ENCODE data around the gene ERCC6.
A peak's percentile ranks its signal among the peaks of the same experiment; 100 is the strongest.

Gene ERCC6

GRCh38 chr10:49519717-49520116, 19.2 kb downstream of the ERCC6 start:
- H3K9me3 ChIP-seq (ENCODE audit: insufficient read depth, low read depth, low read length), result no peaks in the 10 kb centered on the region
- H2AFZ ChIP-seq (ENCODE audit: low read length), result no peak overlapping the region
- TF ChIP-seq CTCF (conservative IDR thresholded peaks at IDR 0.05; ENCODE audit: low read length), result no peak
- H3F3A ChIP-seq (ENCODE audit: low read depth), result no peaks in the 10 kb centered on the region
- no peak overlapping the region for H3K4me2 ChIP-seq (ENCODE audit: low read depth, low read length, poor library complexity, severe bottlenecking)
- H3K9me2 ChIP-seq (replicated peaks; ENCODE audit: low read depth, low read length), result no peaks in the 10 kb centered on the region
- peaks cover 10% of the 10 kb centered on the region for H4K20me1 ChIP-seq (ENCODE audit: insufficient read depth, low read length, poor library complexity, severe bottlenecking)
- no peaks in the 10 kb centered on the region for H3K79me2 ChIP-seq (ENCODE audit: insufficient read depth, low read length)
- H3K36me3 ChIP-seq (ENCODE audit: insufficient read depth, low read length), result peaks cover 12% of the 10 kb centered on the region; the same call in 1 of the 2 replicates
- H3K27me3 ChIP-seq (ENCODE audit: insufficient read depth, low read length, poor library complexity, severe bottlenecking), result no peaks in the 10 kb centered on the region
- no peak overlapping the region for H3K9ac ChIP-seq (ENCODE audit: low read depth, low read length, poor library complexity, severe bottlenecking)
- H3K4me3 ChIP-seq (ENCODE audit: low read length, poor library complexity, severe bottlenecking), result no peak overlapping the region
- no peaks in the 10 kb centered on the region for H3K4me1 ChIP-seq (ENCODE audit: insufficient read depth, low read length, poor library complexity, severe bottlenecking)

DNA sequence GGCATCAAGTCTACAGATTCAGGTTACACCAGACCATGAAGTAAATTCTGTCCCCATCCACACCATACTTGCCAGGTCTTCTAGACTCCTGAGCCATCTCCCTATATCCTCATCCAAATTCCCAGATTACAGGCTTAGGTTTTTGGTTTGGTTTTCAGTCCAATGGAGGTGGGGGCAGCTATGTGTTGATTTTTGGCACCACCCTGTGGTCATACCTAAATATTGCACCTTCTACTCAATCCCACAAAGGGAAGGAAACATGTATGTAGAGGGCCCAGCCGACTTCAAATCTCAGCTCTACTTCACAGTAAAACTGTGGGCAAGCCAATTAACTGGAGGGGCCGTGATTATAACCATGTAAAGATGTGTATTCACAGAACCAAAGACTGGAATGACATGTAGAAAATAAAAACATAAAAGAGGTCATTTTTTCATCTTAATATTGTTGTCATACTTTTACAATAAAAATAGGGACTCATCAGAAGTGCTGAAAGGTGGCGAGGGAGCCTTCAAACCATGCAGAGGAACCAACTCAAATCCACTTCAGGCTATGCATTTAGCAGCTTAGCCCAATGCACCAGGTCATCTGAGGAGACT, 19.8 kb downstream of the ERCC6 start:
- Histone ChIP-seq H3K9ac (ENCODE audit: low read depth, low read length, poor library complexity, severe bottlenecking) (no peak overlapping the region), H4K20me1 (ENCODE audit: insufficient read depth, low read length, poor library complexity, severe bottlenecking) (peaks cover 10% of the 10 kb centered on the region), H3K27me3 (ENCODE audit: insufficient read depth, low read length, poor library complexity, severe bottlenecking) (no peaks in the 10 kb centered on the region), H3K4me2 (ENCODE audit: low read depth, low read length, poor library complexity, severe bottlenecking) (no peak overlapping the region), H3K9me3 (ENCODE audit: insufficient read depth, low read depth, low read length) (no peaks in the 10 kb centered on the region), H3K79me2 (ENCODE audit: insufficient read depth, low read length) (no peaks in the 10 kb centered on the region), H3K36me3 (ENCODE audit: insufficient read depth, low read length) (peaks cover 6% of the 10 kb centered on the region; the same call in 1 of the 2 replicates), H3K4me3 (ENCODE audit: low read length, poor library complexity, severe bottlenecking) (no peak overlapping the region), H3K9me2 (replicated peaks; ENCODE audit: low read depth, low read length) (no peaks in the 10 kb centered on the region), H3K4me1 (ENCODE audit: insufficient read depth, low read length, poor library complexity, severe bottlenecking) (no peaks in the 10 kb centered on the region), H3F3A (ENCODE audit: low read depth) (no peaks in the 10 kb centered on the region), H2AFZ (ENCODE audit: low read length) (no peak overlapping the region)
- TF ChIP-seq EZH2phosphoT487 (IDR thresholded peaks at IDR 0.05; ENCODE audit: borderline replicate concordance) (no peak), CTCF (conservative IDR thresholded peaks at IDR 0.05; ENCODE audit: low read length) (peak; percentile 87)

DNA sequence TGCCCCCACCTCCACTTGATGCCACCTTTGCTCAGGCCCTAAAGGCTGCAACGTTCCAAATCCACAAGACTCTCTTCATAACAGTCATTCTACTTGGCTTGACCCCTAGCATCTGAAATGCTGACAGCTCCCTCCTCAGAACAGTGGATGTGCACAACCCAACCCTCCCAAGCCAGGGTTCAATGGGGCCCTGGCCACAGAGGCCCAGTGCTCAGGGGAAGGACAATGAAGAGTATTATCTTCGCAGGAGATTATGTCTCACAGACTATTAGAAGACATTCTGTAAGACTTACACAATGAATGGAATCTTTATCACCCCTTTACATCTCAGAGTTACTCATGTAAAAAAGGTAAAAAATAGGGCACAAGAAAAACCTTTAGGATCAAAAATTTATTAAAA, 20.4 kb downstream of the ERCC6 start:
- Histone ChIP-seq H3K9me3 (ENCODE audit: insufficient read depth, low read depth, low read length) (no peaks in the 10 kb centered on the region), H3K4me1 (ENCODE audit: insufficient read depth, low read length, poor library complexity, severe bottlenecking) (no peaks in the 10 kb centered on the region), H4K20me1 (ENCODE audit: insufficient read depth, low read length, poor library complexity, severe bottlenecking) (peaks cover 10% of the 10 kb centered on the region), H3K27me3 (ENCODE audit: insufficient read depth, low read length, poor library complexity, severe bottlenecking) (no peaks in the 10 kb centered on the region), H3K9ac (ENCODE audit: low read depth, low read length, poor library complexity, severe bottlenecking) (no peak overlapping the region), H3F3A (ENCODE audit: low read depth) (no peaks in the 10 kb centered on the region), H2AFZ (ENCODE audit: low read length) (no peak overlapping the region), H3K4me3 (ENCODE audit: low read length, poor library complexity, severe bottlenecking) (no peak overlapping the region), H3K4me2 (ENCODE audit: low read depth, low read length, poor library complexity, severe bottlenecking) (no peak overlapping the region), H3K9me2 (replicated peaks; ENCODE audit: low read depth, low read length) (no peaks in the 10 kb centered on the region), H3K79me2 (ENCODE audit: insufficient read depth, low read length) (no peaks in the 10 kb centered on the region), H3K36me3 (ENCODE audit: insufficient read depth, low read length) (peaks cover 3% of the 10 kb centered on the region; the same call in 1 of the 2 replicates)
- TF ChIP-seq EZH2phosphoT487 (IDR thresholded peaks at IDR 0.05; ENCODE audit: borderline replicate concordance) (no peak), CTCF (conservative IDR thresholded peaks at IDR 0.05; ENCODE audit: low read length) (no peak)
